Liver (tissue), 9 donors: Measurements from ENCODE around the gene MYMK. TPM values are rescaled to one million over a fixed set of nuclear protein-coding genes. Genes with fewer than 3 reads are reported as not detected.
A peak's percentile ranks its signal among the peaks of the same experiment; 100 is the strongest.

Experiments used
- DNase-seq: peaks from one replicate; pipeline ENCODE4 v3.0.0-alpha.2; 2017; ENCODE audit warnings: low spot score
- H3K27ac ChIP-seq, 2 donors: one replicate each; pipeline ENCODE4 v1.7.0; 2013; ENCODE audit warnings: inconsistent platforms in 2 of 2, low read length in 2 of 2, control low read depth in 1 of 2, low read depth in 1 of 2, mild to moderate bottlenecking in 1 of 2
- H3K27me3 ChIP-seq, 4 donors: one replicate each; pipeline versions ENCODE4 v1.6.1 to v1.7.0; 2013; ENCODE audit warnings: low read length in 3 of 4, inconsistent platforms in 1 of 4, mild to moderate bottlenecking in 1 of 4, moderate library complexity in 1 of 4; ENCODE audit not compliant: control insufficient read depth in 4 of 4, insufficient read depth in 4 of 4
- H3K36me3 ChIP-seq, 4 donors: one replicate each; pipeline versions ENCODE4 v1.6.1 to v1.7.0; 2013; ENCODE audit warnings: low read length in 3 of 4, mild to moderate bottlenecking in 3 of 4, low read depth in 1 of 4, moderate library complexity in 1 of 4; ENCODE audit not compliant: control insufficient read depth in 4 of 4, insufficient read depth in 3 of 4
- H3K4me1 ChIP-seq, 4 donors: one replicate each; pipeline versions ENCODE4 v1.6.1 to v1.7.0; 2013; ENCODE audit warnings: low read length in 3 of 4, mild to moderate bottlenecking in 3 of 4, moderate library complexity in 1 of 4; ENCODE audit not compliant: control insufficient read depth in 4 of 4, insufficient read depth in 4 of 4
- H3K4me3 ChIP-seq, 3 donors: one replicate each; pipeline versions ENCODE4 v1.6.1 to v1.7.0; 2013; ENCODE audit warnings: low read length in 3 of 3, control low read depth in 1 of 3, low read depth in 1 of 3, mild to moderate bottlenecking in 1 of 3
- H3K9ac ChIP-seq, 2 donors: one replicate each; pipeline ENCODE4 v1.7.0; 2013; ENCODE audit warnings: low read length in 2 of 2, mild to moderate bottlenecking in 2 of 2, moderate library complexity in 2 of 2, control low read depth in 1 of 2, low read depth in 1 of 2
- H3K9me3 ChIP-seq, 4 donors: one replicate each; pipeline versions ENCODE4 v1.6.1 to v1.7.0; 2013; ENCODE audit warnings: low read length in 3 of 4; ENCODE audit not compliant: control insufficient read depth in 4 of 4
- ATF3 ChIP-seq: IDR thresholded peaks from 2 replicates; pipeline ENCODE4 v1.6.1; 2016; ENCODE audit warnings: antibody characterized with exemption
- EGR1 ChIP-seq, 2 donors: IDR thresholded peaks; 2 replicates each; pipeline ENCODE4 v1.6.1; 2016 to 2018; ENCODE audit warnings: antibody characterized with exemption in 2 of 2, low read depth in 2 of 2
- FOXA1 ChIP-seq: IDR thresholded peaks from 2 replicates; pipeline ENCODE4 v1.6.1; 2016; ENCODE audit warnings: antibody characterized with exemption
- FOXA2 ChIP-seq: IDR thresholded peaks from 2 replicates; pipeline ENCODE4 v1.6.1; 2016; ENCODE audit warnings: antibody characterized with exemption
- HNF4A ChIP-seq, 2 donors: conservative IDR thresholded peaks; 2 replicates each; pipeline ENCODE4 v1.6.1; 2016; ENCODE audit warnings: antibody characterized with exemption in 2 of 2, mild to moderate bottlenecking in 2 of 2
- JUND ChIP-seq, 2 donors: IDR thresholded peaks; 2 replicates each; pipeline ENCODE4 v1.6.1; 2016; ENCODE audit warnings: antibody characterized with exemption in 2 of 2
- MAX ChIP-seq: IDR thresholded peaks from 2 replicates; pipeline ENCODE4 v1.6.1; 2016; ENCODE audit warnings: antibody characterized with exemption
- NR2F2 ChIP-seq: IDR thresholded peaks from 2 replicates; pipeline ENCODE4 v1.6.1; 2016; ENCODE audit warnings: antibody characterized with exemption
- RAD21 ChIP-seq, 2 donors: IDR thresholded peaks; 2 replicates each; pipeline ENCODE4 v1.6.1; 2016; ENCODE audit warnings: antibody characterized with exemption in 2 of 2, mild to moderate bottlenecking in 2 of 2
- REST ChIP-seq: IDR thresholded peaks from 2 replicates; pipeline ENCODE4 v1.6.1; 2016; ENCODE audit warnings: antibody characterized with exemption, mild to moderate bottlenecking
- SP1 ChIP-seq: IDR thresholded peaks from 2 replicates; pipeline ENCODE4 v1.6.1; 2018; ENCODE audit warnings: antibody characterized with exemption, mild to moderate bottlenecking
- TAF1 ChIP-seq: conservative IDR thresholded peaks from 2 replicates; pipeline ENCODE4 v1.6.1; 2016; ENCODE audit warnings: antibody characterized with exemption, mild to moderate bottlenecking
- YY1 ChIP-seq: IDR thresholded peaks from 2 replicates; pipeline ENCODE4 v1.6.1; 2016; ENCODE audit warnings: antibody characterized with exemption, mild to moderate bottlenecking
- WGBS: extraction: QIAGEN DNeasy Blood & Tissue Kit; methylation state at CpG from one replicate; pipeline ENCODE4 v1.1.7; 2013; 5-methylcytosine and 5-hydroxymethylcytosine counted together
- polyA plus RNA-seq, 2 donors: library from polyadenylated mRNA; stranded (reverse) in 1 of 2; unstranded in 1 of 2; fragments of 200-250 nt in 1 of 2; fragments of >200 nt in 1 of 2; fragmentation: Nextera tagmentation in 1 of 2; extraction: Ambion mirVana in 1 of 2; gene quantifications; one replicate each; pipeline versions ENCODE4 v1.2.1 to v1.2.3, GENCODE V29; 2013 to 2015
- total RNA-seq, 2 donors: library from RNA; depleted of rRNA; stranded (reverse); fragments of >200 nt; gene quantifications; one replicate each; pipeline ENCODE4 v1.2.3, GENCODE V29; 2014
- donor health status: healthy.
- donor health status: healthy.
- donor health status: healthy.
- donor health status: healthy.
- donor health status: healthy.

Gene MYMK
- total and polyA plus RNA-seq, 4 donors: not detected

GRCh38 chr9:133534346-133535291 is 9.9 kb upstream of the MYMK start, which contains the start of gene ADAMTSL2:
Gene ADAMTSL2, plus strand, starts transcription at chr9:133534704. Its CDS starts 2,009 bp downstream, at chr9:133536713.
- Histone ChIP-seq H3K4me3 (peak within 1 kb of the TSS; percentile 50 to 62 (median 53)), H3K9me3 (no peaks in the 10 kb centered on the region), H3K27me3 (no peaks in the 10 kb centered on the region), H3K9ac (peak within 1 kb of the TSS; percentile 46 to 49), H3K36me3 (no peaks in the 10 kb centered on the region), H3K27ac (peak within 1 kb of the TSS; percentile 20 to 69), H3K4me1 (peaks cover 7 to 47% (median 20%) of the 10 kb centered on the region in 4 donors)
- 4% methylated on average over 70 of the region's 70 CpGs for WGBS
- TF ChIP-seq MAX (no peak), FOXA2 (no peak), RAD21 (IDR thresholded peaks at IDR 0.05) (peak in 1 of 2 donors; percentile 43), EGR1 (IDR thresholded peaks at IDR 0.05; ENCODE audit: low read depth in 2 of 2) (peak; percentile 32 to 33)
- DNase-seq: peak; percentile 50

GRCh38 chr9:133533857-133534256 is 9.1 kb upstream of the MYMK start:
- 58% methylated on average over 9 of the region's 9 CpGs for WGBS
- no peak for TF ChIP-seq YY1
- no peak for TF ChIP-seq JUND (IDR thresholded peaks at IDR 0.05)
- TF ChIP-seq HNF4A (conservative IDR thresholded peaks at IDR 0.05): no peak
- no peak for TF ChIP-seq ATF3
- TF ChIP-seq NR2F2: no peak
- TF ChIP-seq SP1: no peak
- no peak for TF ChIP-seq FOXA1
- no peak for TF ChIP-seq TAF1
- no peak for TF ChIP-seq RAD21 (IDR thresholded peaks at IDR 0.05)
- no peak for TF ChIP-seq REST
- no peak for TF ChIP-seq FOXA2
- no peak for TF ChIP-seq MAX
- peak overlapping the region; percentile 20 to 40 for H3K27ac ChIP-seq
- H3K36me3 ChIP-seq: no peaks in the 10 kb centered on the region
- no peaks in the 10 kb centered on the region for H3K9me3 ChIP-seq
- H3K4me3 ChIP-seq: no peak overlapping the region
- H3K4me1 ChIP-seq: peaks cover 7 to 42% (median 18%) of the 10 kb centered on the region in 4 donors
- peak overlapping the region; percentile 46 to 49 for H3K9ac ChIP-seq
- no peak for DNase-seq
- no peaks in the 10 kb centered on the region for H3K27me3 ChIP-seq
